GM12878 (cell line): ENCODE measurements around the gene SLAMF8. TPM values are rescaled to one million over a fixed set of nuclear protein-coding genes. Genes with fewer than 3 reads are reported as not detected.

ENCODE experiments used
- ATAC-seq: fragments of 200-7000 bp; cut with Tn5 transposase; 3 replicates; pipeline ENCODE4 v1.9.1; 2020; ENCODE audit warnings: mild to moderate bottlenecking, moderate library complexity
- BruUV-seq: library from RNA; stranded (reverse); fragments of 400-500 nt; replicated peaks from 2 replicates; lab custom pipeline; 2021; lab: Mats Ljungman, UMichigan
- CTCF ChIA-PET: fragments of 300-600 bp; sonication (Branson Sonifier 250); formaldehyde crosslinking; extraction: SDS; loops from one replicate; lab custom pipeline; 2021; ENCODE audit warnings: inconsistent platforms; lab: Yijun Ruan, JAX
- POLR2A ChIA-PET: fragments of 350-600 bp; formaldehyde crosslinking; extraction: SDS; loops from one replicate; lab custom pipeline; 2021; ENCODE audit warnings: inconsistent platforms; lab: Charles Lee
- RAD21 ChIA-PET: fragments of 300-600 bp; sonication (Branson Sonifier 250); formaldehyde crosslinking; loops from one replicate; lab custom pipeline; 2023; ENCODE audit warnings: antibody characterized with exemption; ENCODE audit not compliant: unreplicated experiment; lab: Charles Lee
- SMC1A ChIA-PET: fragments of 300-600 bp; sonication (Branson Sonifier 250); formaldehyde crosslinking; loops from one replicate; lab custom pipeline; 2023; ENCODE audit not compliant: unreplicated experiment, uncharacterized antibody; lab: Charles Lee
- DNase-seq: peaks from one replicate; pipeline ENCODE4 v3.0.0-alpha.2; 2011; ENCODE audit warnings: low read depth, low spot score
- FAIRE-seq: peaks from 3 replicates; lab custom pipeline; 2011; peaks lifted over from hg19 to GRCh38; lab: Jason Lieb, UNC
- H2AFZ ChIP-seq: 2 replicates; pipeline ENCODE4 v1.6.0; 2011; ENCODE audit warnings: low read depth, low read length, control low read depth; ENCODE audit not compliant: control insufficient read depth
- H3K27ac ChIP-seq: 2 replicates; pipeline ENCODE4 v1.5.1; 2011; ENCODE audit warnings: control low read depth; ENCODE audit not compliant: control insufficient read depth, insufficient read depth
- H3K27me3 ChIP-seq, 2 experiments: replicated peaks in 1 of 2; 2 replicates each; pipeline versions ENCODE4 v1.6.0 to v1.6.1; 2011; ENCODE audit warnings: low read length in 1 of 2; ENCODE audit not compliant: control insufficient read depth in 2 of 2, insufficient read depth in 2 of 2
- H3K36me3 ChIP-seq, 2 experiments: 2 replicates each; pipeline ENCODE4 v1.5.1; 2011; ENCODE audit warnings: low read length in 1 of 2; ENCODE audit not compliant: control insufficient read depth in 2 of 2, insufficient read depth in 2 of 2
- H3K4me1 ChIP-seq: 2 replicates; pipeline ENCODE4 v1.6.1; 2011; ENCODE audit warnings: mild to moderate bottlenecking, low read length, moderate library complexity, mixed read lengths; ENCODE audit not compliant: control insufficient read depth, insufficient read depth
- H3K4me2 ChIP-seq: 2 replicates; pipeline ENCODE4 v1.6.0; 2011; ENCODE audit warnings: control low read depth; ENCODE audit not compliant: control insufficient read depth, insufficient read depth
- H3K4me3 ChIP-seq: fragments of 200-600 bp; sonication (generic); 2 replicates; pipeline ENCODE4 v1.5.1; 2016
- H3K79me2 ChIP-seq: 2 replicates; pipeline ENCODE4 v1.6.0; 2011; ENCODE audit warnings: low read length; ENCODE audit not compliant: control insufficient read depth, insufficient read depth
- H3K9ac ChIP-seq: 2 replicates; pipeline ENCODE4 v1.8.0; 2011; ENCODE audit warnings: low read length, control low read depth, mixed read lengths; ENCODE audit not compliant: control insufficient read depth, insufficient read depth
- H3K9me3 ChIP-seq: replicated peaks from 3 replicates; pipeline ENCODE4 v1.5.1; 2011; ENCODE audit warnings: mild to moderate bottlenecking, low read length; ENCODE audit not compliant: control insufficient read depth, insufficient read depth
- H4K20me1 ChIP-seq: 2 replicates; pipeline ENCODE4 v1.6.0; 2011; ENCODE audit not compliant: control insufficient read depth, insufficient read depth
- KAT2A ChIP-seq: conservative IDR thresholded peaks from 2 replicates; pipeline ENCODE4 v1.6.1; 2011; ENCODE audit warnings: low read depth, low read length; ENCODE audit not compliant: control insufficient read depth
- LARP7 ChIP-seq: fragments of 450-650 bp; IDR thresholded peaks from 2 replicates; pipeline ENCODE4 v1.6.1; 2017; ENCODE audit warnings: mild to moderate bottlenecking
- MYB ChIP-seq: fragments of 150-350 bp; IDR thresholded peaks from 2 replicates; pipeline ENCODE4 v1.6.1; 2014; ENCODE audit warnings: mild to moderate bottlenecking, low read depth, low read length, borderline replicate concordance
- NFXL1 ChIP-seq: fragments of 450-650 bp; IDR thresholded peaks from 2 replicates; pipeline ENCODE4 v1.6.1; 2017; ENCODE audit warnings: antibody characterized with exemption, mild to moderate bottlenecking, borderline replicate concordance
- NR2F1 ChIP-seq: fragments of 450-650 bp; conservative IDR thresholded peaks from 2 replicates; pipeline ENCODE4 v1.6.1; 2017; ENCODE audit warnings: mild to moderate bottlenecking
- PAX5 ChIP-seq: IDR thresholded peaks from 2 replicates; pipeline ENCODE4 v1.6.1; 2011; ENCODE audit warnings: low read depth, low read length, borderline replicate concordance
- POLR2AphosphoS2 ChIP-seq: IDR thresholded peaks from 2 replicates; pipeline ENCODE4 v1.6.1; 2011; ENCODE audit warnings: low read depth, mild to moderate bottlenecking, low read length, improper control_type of control experiment, moderate library complexity
- RELA ChIP-seq: fragments of 450-650 bp; IDR thresholded peaks from 2 replicates; pipeline ENCODE4 v1.8.0; 2014; ENCODE audit warnings: borderline replicate concordance; ENCODE audit not compliant: partially characterized antibody
- ZBTB11 ChIP-seq: fragments of 450-650 bp; formaldehyde crosslinking; IDR thresholded peaks from 2 replicates; pipeline ENCODE4 v1.5.0; 2022; ENCODE audit warnings: mild to moderate bottlenecking, missing genetic modification characterization
- ZNF384 ChIP-seq: IDR thresholded peaks from 2 replicates; pipeline ENCODE4 v1.6.1; 2012; ENCODE audit warnings: low read depth, mild to moderate bottlenecking, low read length, improper control_type of control experiment, borderline replicate concordance
- WGBS: methylation state at CpG from one replicate; pipeline ENCODE4 v1.1.6; 2016; ENCODE audit warnings: low lambda C conversion rate; ENCODE audit not compliant: insufficient replicate concordance, insufficient coverage; ENCODE audit errors: missing lambda C conversion rate; 5-methylcytosine and 5-hydroxymethylcytosine counted together
- in situ Hi-C: fragments of 300-500 bp; cut with MboI; formaldehyde crosslinking; loops from 9 replicates; pipeline ENCODE4 v1.14.3; 2018; ENCODE audit warnings: mixed read lengths
- intact Hi-C: fragments of 100-400 bp; cut with micrococcal nuclease; formaldehyde crosslinking; loops from one replicate; pipeline ENCODE4 v1.14.2; 2022; ENCODE audit not compliant: unreplicated experiment
- polyA plus RNA-seq, 11 experiments: library from polyadenylated mRNA; depleted of rRNA in 4 of 11; unstranded in 6 of 11; stranded (reverse) in 5 of 11; fragments of >200 nt; fragmentation: Nextera tagmentation in 4 of 11; fragmentation: Illumina TruSeq in 1 of 11; extraction: Ambion mirVana in 4 of 11; extraction: Trizol in 1 of 11; gene quantifications; 1 replicate in 1 of 11; 2 replicates in 10 of 11; pipeline versions ENCODE4 v1.2.1 to v1.2.3, GENCODE V29; 2011 to 2016; ENCODE audit warnings: inconsistent platforms in 2 of 11, missing spikeins in 2 of 11, low read depth in 1 of 11
- total RNA-seq, 4 experiments: library from RNA; depleted of rRNA in 3 of 4; stranded (reverse); fragments of >200 nt in 3 of 4; fragmentation: Illumina TruSeq in 1 of 4; extraction: Trizol in 1 of 4; gene quantifications; 2 replicates each; pipeline versions ENCODE4 v1.2.1 to v1.2.3, GENCODE V29; 2013 to 2021

The SLAMF8 gene
- total and polyA plus RNA-seq, 10 of the 15 experiments (the other 5 are each of a cell fraction or from before 2014, with no cell fraction given): 0.04 to 0.69 (median 0.10) TPM; not detected in 3

- Histone ChIP-seq H3K27ac (no peak overlapping the region), H3K4me1 (no peaks in the 10 kb centered on the region), H3K9me3 (no peaks in the 10 kb centered on the region), H4K20me1 (no peaks in the 10 kb centered on the region), H2AFZ (no peak overlapping the region), H3K27me3 (no peaks in the 10 kb centered on the region), H3K4me2 (no peak overlapping the region), H3K4me3 (no peak overlapping the region), H3K36me3 (no peaks in the 10 kb centered on the region), H3K79me2 (no peaks in the 10 kb centered on the region), H3K9ac (no peak overlapping the region)
- no peak for DNase-seq
- in situ Hi-C loops: no loop called here
- ChIA-PET POLR2A (no interaction called here), CTCF (interaction anchor here (1.5 to 5.0 kb wide), 4 partner anchors 12 to 128 kb away, joined by 4 to 23 read pairs (median 7); no protein-coding TSS in a partner anchor), SMC1A (interaction anchor here (1.2 to 2.7 kb wide), 5 partner anchors 11 to 498 kb away, joined by 3 to 15 read pairs (median 4); no protein-coding TSS in a partner anchor), RAD21 (no interaction called here)
- intact Hi-C loops: no loop called here
- WGBS: 49% methylated on average over 3 of the region's 3 CpGs
- no TSS peak for BruUV-seq
- ATAC-seq: no peak
- no peak for TF ChIP-seq KAT2A
- no peak for TF ChIP-seq RELA
- TF ChIP-seq ZBTB11: no peak
- TF ChIP-seq NR2F1: no peak
- no peak for TF ChIP-seq NFXL1
- no peak for TF ChIP-seq PAX5
- TF ChIP-seq ZNF384: no peak
- no peak for TF ChIP-seq LARP7
- no peak for TF ChIP-seq POLR2AphosphoS2
- TF ChIP-seq MYB: no peak
- no peak for FAIRE-seq
These were observed 52.5 kb downstream of the SLAMF8 start for GRCh38 chr1:159879136-159879535.
